ENCODE measurements around the gene SNX5. TPM values are rescaled to one million over a fixed set of nuclear protein-coding genes. Genes with fewer than 3 reads are reported as not detected.

Gene SNX5
- total RNA-seq, 2 experiments from 2014 or later: 204 to 274 TPM

DNA sequence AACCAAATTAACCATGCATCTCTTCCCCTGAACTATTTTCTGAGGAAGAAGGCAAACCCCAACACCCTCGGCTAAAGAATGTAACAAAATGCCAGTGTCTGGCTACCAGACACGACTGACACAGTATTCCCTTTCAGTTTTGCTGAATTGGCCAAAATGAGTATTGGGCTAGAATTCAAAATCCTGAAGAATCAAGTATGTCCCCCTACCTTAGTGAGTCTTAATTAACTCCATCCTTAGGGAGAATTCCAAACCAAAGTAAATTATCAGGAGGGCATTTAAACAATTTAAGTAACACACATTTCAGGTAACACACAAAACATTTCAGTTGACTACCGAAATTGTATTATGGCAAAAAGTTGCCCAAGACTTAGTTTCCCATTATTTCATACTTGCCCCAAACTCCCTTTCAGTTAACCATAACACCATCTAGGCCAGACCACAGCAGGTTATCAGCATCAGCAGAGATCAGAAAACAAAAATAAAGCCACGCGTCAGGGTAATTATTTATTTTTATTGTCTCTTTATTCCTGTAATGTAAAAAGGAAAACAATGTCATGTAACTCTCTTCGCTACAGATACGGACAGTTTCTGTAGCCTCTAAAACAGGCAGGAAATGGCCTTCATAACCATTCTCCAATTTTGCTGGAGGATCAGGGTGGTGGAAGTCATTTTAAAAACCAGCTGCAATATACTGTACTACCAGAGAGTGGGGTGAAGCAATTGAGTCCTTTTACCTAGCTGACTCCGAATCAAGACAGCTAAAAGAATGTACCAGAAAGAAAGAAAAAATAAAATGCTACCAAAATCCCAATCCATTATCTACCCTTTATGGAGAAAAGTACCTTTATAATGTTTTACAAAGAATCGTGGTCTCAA lies 1.9 kb downstream of the SNX5 start:
- peaks cover 68% of the 10 kb centered on the region for H4K20me1 ChIP-seq (ENCODE audit: insufficient read depth, low read length)

DNA sequence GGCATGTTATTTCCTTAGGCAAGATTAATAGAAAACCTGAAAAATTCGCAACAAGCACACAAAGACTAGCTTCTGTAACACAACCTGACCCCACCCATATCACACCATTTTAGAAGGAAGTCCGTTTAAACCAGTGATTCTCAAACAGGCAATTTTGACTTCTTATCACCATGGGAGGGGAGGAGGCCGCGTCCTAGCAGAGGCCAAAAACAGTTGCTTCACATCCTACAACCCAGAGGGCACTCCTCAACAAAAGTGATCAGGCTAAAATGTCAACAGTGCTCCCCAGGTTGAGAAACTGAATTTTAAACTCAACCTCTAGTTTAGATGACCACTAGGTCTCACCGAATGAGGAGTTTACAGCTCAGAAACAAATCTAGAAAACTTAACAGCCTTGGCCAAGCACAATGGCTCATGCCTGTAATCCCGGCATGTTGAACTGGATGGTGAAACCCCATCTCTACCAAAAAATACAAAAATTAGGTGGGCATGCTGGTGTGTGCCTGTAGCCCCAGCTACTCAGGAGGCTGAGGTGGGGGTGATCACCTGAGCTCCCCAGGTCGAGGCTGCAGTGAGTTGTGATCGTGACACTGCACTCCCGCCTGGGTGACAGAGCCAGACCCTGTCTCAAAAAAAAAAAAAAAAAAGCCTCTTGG lies 3.4 kb downstream of the SNX5 start:
- H3K27ac ChIP-seq (ENCODE audit: low read depth, low read length, poor library complexity, severe bottlenecking): peak overlapping the region; percentile 95
- H3K9me3 ChIP-seq (ENCODE audit: low read length): no peaks in the 10 kb centered on the region
- H3K4me2 ChIP-seq (ENCODE audit: low read length): peak overlapping the region; percentile 92
- no peak for DNase-seq (ENCODE audit: low spot score)
- no TSS peak for BruUV-seq (replicated peaks)
- no peak overlapping the region for H2AFZ ChIP-seq (ENCODE audit: low read length)
- no peak for TF ChIP-seq EZH2phosphoT487 (IDR thresholded peaks at IDR 0.05; ENCODE audit: borderline replicate concordance, low read depth, low read length)
- TF ChIP-seq, protein P1, sequence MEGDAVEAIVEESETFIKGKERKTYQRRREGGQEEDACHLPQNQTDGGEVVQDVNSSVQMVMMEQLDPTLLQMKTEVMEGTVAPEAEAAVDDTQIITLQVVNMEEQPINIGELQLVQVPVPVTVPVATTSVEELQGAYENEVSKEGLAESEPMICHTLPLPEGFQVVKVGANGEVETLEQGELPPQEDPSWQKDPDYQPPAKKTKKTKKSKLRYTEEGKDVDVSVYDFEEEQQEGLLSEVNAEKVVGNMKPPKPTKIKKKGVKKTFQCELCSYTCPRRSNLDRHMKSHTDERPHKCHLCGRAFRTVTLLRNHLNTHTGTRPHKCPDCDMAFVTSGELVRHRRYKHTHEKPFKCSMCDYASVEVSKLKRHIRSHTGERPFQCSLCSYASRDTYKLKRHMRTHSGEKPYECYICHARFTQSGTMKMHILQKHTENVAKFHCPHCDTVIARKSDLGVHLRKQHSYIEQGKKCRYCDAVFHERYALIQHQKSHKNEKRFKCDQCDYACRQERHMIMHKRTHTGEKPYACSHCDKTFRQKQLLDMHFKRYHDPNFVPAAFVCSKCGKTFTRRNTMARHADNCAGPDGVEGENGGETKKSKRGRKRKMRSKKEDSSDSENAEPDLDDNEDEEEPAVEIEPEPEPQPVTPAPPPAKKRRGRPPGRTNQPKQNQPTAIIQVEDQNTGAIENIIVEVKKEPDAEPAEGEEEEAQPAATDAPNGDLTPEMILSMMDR (conservative IDR thresholded peaks at IDR 0.05; ENCODE audit: low read length): no peak
- intact Hi-C loops (cut with micrococcal nuclease; ENCODE audit: unreplicated experiment): loop anchor here (5.0 to 10.0 kb wide), 2 partner anchors 108 to 540 kb away; partner anchors contain the start of gene SEC23B
- H4K20me1 ChIP-seq (ENCODE audit: insufficient read depth, low read length): peaks cover 69% of the 10 kb centered on the region
- H3K4me3 ChIP-seq (ENCODE audit: low read depth, low read length, poor library complexity, severe bottlenecking): peak overlapping the region; percentile 97
- H3K79me2 ChIP-seq (ENCODE audit: insufficient read depth, low read depth, low read length): peaks cover 96% of the 10 kb centered on the region
- POLR2A ChIA-PET: interaction anchor here (0.7 to 4.0 kb wide), 8 partner anchors 8 to 735 kb away, joined by 3 to 47 read pairs (median 4); no protein-coding TSS in a partner anchor
- CTCF ChIA-PET (ENCODE audit: unreplicated experiment): interaction anchor here (0.6 kb wide), 1 partner anchor 25 kb away, joined by 6 read pairs; no protein-coding TSS in a partner anchor
- no peaks in the 10 kb centered on the region for H3K9me2 ChIP-seq (ENCODE audit: insufficient read depth, low read length)
- peaks cover 86% of the 10 kb centered on the region for H3K36me3 ChIP-seq (ENCODE audit: insufficient read depth, low read length)
- H3K4me1 ChIP-seq (ENCODE audit: insufficient read depth, low read length, poor library complexity, severe bottlenecking): peaks cover 57% of the 10 kb centered on the region

More for the DNA sequence above, 1.9 kb downstream of the SNX5 start:
- peak overlapping the region; percentile 95 for H3K27ac ChIP-seq (ENCODE audit: low read depth, low read length, poor library complexity, severe bottlenecking)
- H3K9me2 ChIP-seq (ENCODE audit: insufficient read depth, low read length): no peaks in the 10 kb centered on the region
- BruUV-seq (replicated peaks): no TSS peak
- peaks cover 42% of the 10 kb centered on the region for H3K4me1 ChIP-seq (ENCODE audit: insufficient read depth, low read length, poor library complexity, severe bottlenecking)
- peak overlapping the region; percentile 97 for H3K4me3 ChIP-seq (ENCODE audit: low read depth, low read length, poor library complexity, severe bottlenecking)
- H3K79me2 ChIP-seq (ENCODE audit: insufficient read depth, low read depth, low read length): peaks cover 96% of the 10 kb centered on the region
- H3K4me2 ChIP-seq (ENCODE audit: low read length): peak overlapping the region; percentile 92
- intact Hi-C loops (cut with micrococcal nuclease; ENCODE audit: unreplicated experiment): loop anchor here (1.0 to 10.0 kb wide), 3 partner anchors 8 to 538 kb away; partner anchors contain the start of gene SEC23B
- POLR2A ChIA-PET: interaction anchor here (0.6 to 4.0 kb wide), 7 partner anchors 10 to 1980 kb away, joined by 3 to 47 read pairs (median 7); no protein-coding TSS in a partner anchor
- peak; percentile 79 for DNase-seq (ENCODE audit: low spot score)
- CTCF ChIA-PET (ENCODE audit: unreplicated experiment): no interaction called here
- H3K36me3 ChIP-seq (ENCODE audit: insufficient read depth, low read length): peaks cover 86% of the 10 kb centered on the region
- H3K9me3 ChIP-seq (ENCODE audit: low read length): no peaks in the 10 kb centered on the region
- no peak overlapping the region for H2AFZ ChIP-seq (ENCODE audit: low read length)
- TF ChIP-seq EZH2phosphoT487 (IDR thresholded peaks at IDR 0.05; ENCODE audit: borderline replicate concordance, low read depth, low read length): no peak
- TF ChIP-seq, protein P1 (conservative IDR thresholded peaks at IDR 0.05; ENCODE audit: low read length): peak; percentile 57

All from OCI-LY7 (cell line).